ENCODE data around the gene PANX1. TPM values are rescaled to one million over a fixed set of nuclear protein-coding genes. Genes with fewer than 3 reads are reported as not detected.
"Not testable (repeated sequence)": the region's sequence is repeated elsewhere in the genome, so short reads cannot be mapped to it uniquely, and the experiment has no call there.

The PANX1 gene
- total RNA-seq, 1 experiment from 2014 or later = 39.0 TPM

DNA sequence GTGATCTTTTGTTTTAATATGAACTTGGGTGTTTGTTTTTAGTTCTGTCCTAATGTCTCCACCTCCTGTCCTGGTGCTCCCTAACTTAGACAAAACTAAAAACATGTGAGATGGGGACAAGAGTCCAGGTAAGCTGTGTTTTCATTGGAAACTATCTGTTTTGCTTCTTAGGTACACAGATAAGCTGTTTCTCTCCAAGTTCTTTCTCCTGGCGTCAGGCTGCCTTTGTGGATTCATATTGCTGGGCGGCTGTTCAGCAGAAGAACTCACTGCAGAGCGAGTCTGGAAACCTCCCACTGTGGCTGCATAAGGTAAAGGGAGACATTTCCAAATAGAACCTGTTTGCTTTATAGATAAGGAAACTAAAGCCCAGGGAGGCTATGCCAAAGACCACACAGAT is 24.7 kb downstream of the PANX1 start:
- Histone ChIP-seq H3K27ac (ENCODE audit: low read depth, low read length, poor library complexity, severe bottlenecking) (no peak overlapping the region), H3K4me1 (ENCODE audit: insufficient read depth, low read length, poor library complexity, severe bottlenecking) (peaks cover 11% of the 10 kb centered on the region), H3K4me3 (ENCODE audit: low read depth, low read length, poor library complexity, severe bottlenecking) (no peak overlapping the region), H3K36me3 (ENCODE audit: insufficient read depth, low read length, poor library complexity, severe bottlenecking) (no peaks in the 10 kb centered on the region), H3K9me3 (ENCODE audit: low read depth, low read length, poor library complexity, severe bottlenecking) (no peaks in the 10 kb centered on the region), H3K27me3 (replicated peaks; ENCODE audit: insufficient read depth, low read depth, low read length, poor library complexity) (no peaks in the 10 kb centered on the region)
- intact Hi-C loops (cut with micrococcal nuclease; ENCODE audit: unreplicated experiment) = no loop called here
- DNase-seq (ENCODE audit: low spot score) = no peak
- ChIA-PET CTCF (no interaction called here), POLR2A (ENCODE audit: low non-redundant PET) (no interaction called here)
- TF ChIP-seq EZH2 (IDR thresholded peaks at IDR 0.05; ENCODE audit: borderline replicate concordance, low read depth, low read length, poor library complexity, severe bottlenecking) = no peak
- TF ChIP-seq, protein P1, sequence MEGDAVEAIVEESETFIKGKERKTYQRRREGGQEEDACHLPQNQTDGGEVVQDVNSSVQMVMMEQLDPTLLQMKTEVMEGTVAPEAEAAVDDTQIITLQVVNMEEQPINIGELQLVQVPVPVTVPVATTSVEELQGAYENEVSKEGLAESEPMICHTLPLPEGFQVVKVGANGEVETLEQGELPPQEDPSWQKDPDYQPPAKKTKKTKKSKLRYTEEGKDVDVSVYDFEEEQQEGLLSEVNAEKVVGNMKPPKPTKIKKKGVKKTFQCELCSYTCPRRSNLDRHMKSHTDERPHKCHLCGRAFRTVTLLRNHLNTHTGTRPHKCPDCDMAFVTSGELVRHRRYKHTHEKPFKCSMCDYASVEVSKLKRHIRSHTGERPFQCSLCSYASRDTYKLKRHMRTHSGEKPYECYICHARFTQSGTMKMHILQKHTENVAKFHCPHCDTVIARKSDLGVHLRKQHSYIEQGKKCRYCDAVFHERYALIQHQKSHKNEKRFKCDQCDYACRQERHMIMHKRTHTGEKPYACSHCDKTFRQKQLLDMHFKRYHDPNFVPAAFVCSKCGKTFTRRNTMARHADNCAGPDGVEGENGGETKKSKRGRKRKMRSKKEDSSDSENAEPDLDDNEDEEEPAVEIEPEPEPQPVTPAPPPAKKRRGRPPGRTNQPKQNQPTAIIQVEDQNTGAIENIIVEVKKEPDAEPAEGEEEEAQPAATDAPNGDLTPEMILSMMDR (conservative IDR thresholded peaks at IDR 0.05; ENCODE audit: low read depth, low read length) = no peak
- BruUV-seq (replicated peaks) = no TSS peak

DNA sequence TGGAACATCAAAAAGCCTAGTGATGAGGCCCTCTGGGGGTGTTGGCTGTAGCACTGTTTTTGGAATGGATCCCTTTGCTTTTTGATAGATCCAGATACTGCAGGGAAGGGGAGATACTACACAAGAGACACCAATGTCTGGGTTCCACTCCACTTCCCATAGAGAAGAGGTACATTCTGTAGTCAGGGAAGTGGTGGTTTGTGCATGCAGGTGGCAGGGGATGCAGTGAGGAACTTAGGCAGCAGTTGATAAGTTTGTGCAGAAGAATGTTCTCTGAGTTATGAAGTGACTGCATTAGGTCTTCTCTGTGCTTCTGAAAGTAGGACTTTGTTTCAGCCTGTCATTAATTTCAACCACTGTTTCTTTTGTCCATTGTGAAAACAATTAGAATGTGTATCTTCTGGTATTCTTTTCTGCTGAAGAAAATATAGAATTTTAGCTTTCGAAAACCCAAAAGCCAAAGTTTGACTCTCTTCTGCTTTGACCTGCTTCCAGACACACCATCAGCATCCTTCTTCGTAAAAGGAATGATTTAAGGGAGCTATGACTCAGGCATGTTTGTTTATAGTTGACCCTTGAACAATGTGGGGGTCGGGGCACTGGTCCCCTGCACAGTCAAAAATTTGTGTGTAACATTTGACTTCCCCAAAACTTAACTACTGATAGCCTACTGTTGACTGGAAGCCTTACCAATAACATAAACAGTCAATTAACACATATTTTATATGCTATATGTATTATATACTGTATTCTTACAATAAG is 25.6 kb downstream of the PANX1 start:
- Histone ChIP-seq H3K36me3 (ENCODE audit: insufficient read depth, low read length, poor library complexity, severe bottlenecking) (no peaks in the 10 kb centered on the region), H3K4me1 (ENCODE audit: insufficient read depth, low read length, poor library complexity, severe bottlenecking) (peaks cover 11% of the 10 kb centered on the region), H3K27me3 (replicated peaks; ENCODE audit: insufficient read depth, low read depth, low read length, poor library complexity) (no peaks in the 10 kb centered on the region), H3K9me3 (ENCODE audit: low read depth, low read length, poor library complexity, severe bottlenecking) (no peaks in the 10 kb centered on the region), H3K4me3 (ENCODE audit: low read depth, low read length, poor library complexity, severe bottlenecking) (no peak overlapping the region), H3K27ac (ENCODE audit: low read depth, low read length, poor library complexity, severe bottlenecking) (no peak overlapping the region)
- DNase-seq (ENCODE audit: low spot score) = no peak
- ChIA-PET CTCF (interaction anchor here (0.9 kb wide), 1 partner anchor 10 kb away, joined by 3 read pairs; no protein-coding TSS in a partner anchor), POLR2A (ENCODE audit: low non-redundant PET) (no interaction called here)
- TF ChIP-seq, protein P1 (conservative IDR thresholded peaks at IDR 0.05; ENCODE audit: low read depth, low read length) = no peak
- intact Hi-C loops (cut with micrococcal nuclease; ENCODE audit: unreplicated experiment) = no loop called here
- no TSS peak for BruUV-seq (replicated peaks)

DNA sequence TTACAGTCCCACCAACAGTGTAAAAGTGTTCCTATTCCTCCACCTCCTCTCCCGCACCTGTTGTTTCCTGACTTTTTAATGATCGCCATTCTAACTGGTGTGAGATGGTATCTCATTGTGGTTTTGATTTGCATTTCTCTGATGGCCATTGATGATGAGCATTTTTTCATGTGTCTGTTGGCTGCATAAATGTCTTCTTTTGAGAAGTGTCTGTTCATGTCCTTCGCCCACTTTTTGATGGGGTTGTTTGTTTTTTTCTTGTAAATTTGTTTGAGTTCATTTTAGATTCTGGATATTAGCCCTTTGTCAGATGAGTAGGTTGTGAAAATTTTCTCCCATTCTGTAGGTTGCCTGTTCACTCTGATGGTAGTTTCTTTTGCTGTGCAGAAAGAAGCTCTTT is 28.7 kb downstream of the PANX1 start:
- H3K27ac ChIP-seq (ENCODE audit: low read depth, low read length, poor library complexity, severe bottlenecking); H3K4me3 ChIP-seq (ENCODE audit: low read depth, low read length, poor library complexity, severe bottlenecking); H3K4me1 ChIP-seq (ENCODE audit: insufficient read depth, low read length, poor library complexity, severe bottlenecking); BruUV-seq (replicated peaks); intact Hi-C loops (cut with micrococcal nuclease; ENCODE audit: unreplicated experiment); H3K36me3 ChIP-seq (ENCODE audit: insufficient read depth, low read length, poor library complexity, severe bottlenecking); H3K27me3 ChIP-seq (replicated peaks; ENCODE audit: insufficient read depth, low read depth, low read length, poor library complexity); CTCF ChIA-PET; DNase-seq (ENCODE audit: low spot score); H3K9me3 ChIP-seq (ENCODE audit: low read depth, low read length, poor library complexity, severe bottlenecking); POLR2A ChIA-PET (ENCODE audit: low non-redundant PET): not testable (repeated sequence)

DNA sequence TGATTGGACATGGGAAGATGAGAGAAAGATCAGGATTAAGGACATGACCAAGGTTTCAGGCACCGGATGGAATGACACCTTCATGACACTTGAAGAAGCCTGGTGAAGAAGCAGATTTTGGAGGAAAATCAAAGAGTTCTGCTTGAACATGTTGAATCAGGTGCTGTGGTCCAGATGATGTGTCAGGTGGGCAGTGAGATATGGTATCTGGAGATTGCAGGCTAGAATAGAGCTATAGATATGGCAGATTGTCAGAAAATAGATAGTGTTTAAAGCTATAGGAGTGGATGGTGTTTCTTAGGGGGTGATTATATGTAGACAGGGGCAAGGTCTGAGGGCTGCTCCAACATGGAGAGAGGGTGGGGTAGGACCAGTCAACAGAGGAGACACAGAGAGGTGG is 40.2 kb downstream of the PANX1 start:
- intact Hi-C loops (cut with micrococcal nuclease; ENCODE audit: unreplicated experiment) = no loop called here
- CTCF ChIA-PET = no interaction called here
- no peaks in the 10 kb centered on the region for H3K36me3 ChIP-seq (ENCODE audit: insufficient read depth, low read length, poor library complexity, severe bottlenecking)
- DNase-seq (ENCODE audit: low spot score) = no peak
- no TSS peak for BruUV-seq (replicated peaks)
- H3K9me3 ChIP-seq (ENCODE audit: low read depth, low read length, poor library complexity, severe bottlenecking) = no peaks in the 10 kb centered on the region
- no peak for TF ChIP-seq EZH2 (IDR thresholded peaks at IDR 0.05; ENCODE audit: borderline replicate concordance, low read depth, low read length, poor library complexity, severe bottlenecking)
- TF ChIP-seq, protein P1 (conservative IDR thresholded peaks at IDR 0.05; ENCODE audit: low read depth, low read length) = no peak
- no peaks in the 10 kb centered on the region for H3K4me1 ChIP-seq (ENCODE audit: insufficient read depth, low read length, poor library complexity, severe bottlenecking)
- H3K27ac ChIP-seq (ENCODE audit: low read depth, low read length, poor library complexity, severe bottlenecking) = no peak overlapping the region
- H3K4me3 ChIP-seq (ENCODE audit: low read depth, low read length, poor library complexity, severe bottlenecking) = no peak overlapping the region
- POLR2A ChIA-PET (ENCODE audit: low non-redundant PET) = no interaction called here
- H3K27me3 ChIP-seq (replicated peaks; ENCODE audit: insufficient read depth, low read depth, low read length, poor library complexity) = no peaks in the 10 kb centered on the region

All from A673 (cell line).